ENCODE data around the gene MACO1. TPM values are rescaled to one million over a fixed set of nuclear protein-coding genes. Genes with fewer than 3 reads are reported as not detected.

The MACO1 gene
- total and polyA plus RNA-seq, 9 of the 15 experiments (the other 6 are each of a cell fraction or from before 2014, with no cell fraction given), result 4.6 to 28.4 (median 21.7) TPM

DNA sequence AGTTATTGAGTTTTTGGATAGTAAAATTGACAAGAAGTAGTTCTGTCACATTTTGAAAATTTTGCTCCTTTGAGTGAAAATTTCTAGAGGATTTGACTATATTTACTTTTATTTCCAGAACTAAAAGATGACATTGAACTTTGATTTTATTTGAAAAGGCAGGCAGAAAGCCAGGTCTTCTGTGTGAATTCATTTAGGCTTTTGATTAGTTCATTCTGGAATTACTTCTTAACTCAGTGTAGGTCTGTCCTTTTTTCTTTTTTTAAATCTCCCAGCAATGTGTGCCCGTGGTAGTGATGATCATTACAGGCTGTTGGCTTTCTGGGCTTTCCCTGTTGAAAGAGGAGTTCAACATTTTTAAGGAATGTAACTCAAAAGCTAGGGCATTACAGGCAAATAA is 53.8 kb downstream of the MACO1 start:
- no peaks in the 10 kb centered on the region for H3K9me1 ChIP-seq (ENCODE audit: control insufficient read depth, insufficient read depth, low read length)
- no peak overlapping the region for H3K9ac ChIP-seq (ENCODE audit: insufficient read depth in 1 of 2, low read depth in 2 of 2, low read length in 2 of 2)
- DNase-seq (ENCODE audit: extremely low read depth in 1 of 4, low spot score in 3 of 4), result no peak
- no peak overlapping the region for H3K4me3 ChIP-seq
- WGBS (ENCODE audit: insufficient coverage, low coverage, missing lambda C conversion rate), result 55% methylated on average over 1 of the region's 1 CpG
- no peak overlapping the region for H3K27ac ChIP-seq (ENCODE audit: extremely low read depth, low read depth, low read length)
- H3K4me2 ChIP-seq (ENCODE audit: insufficient read depth, low read length), result no peak overlapping the region
- in situ Hi-C loops (cut with MboI) (no loop called here), intact Hi-C loops (cut with micrococcal nuclease) (no loop called here)
- POLR2A ChIA-PET, result interaction anchor here (0.8 to 2.8 kb wide), 6 partner anchors 8 to 237 kb away, joined by 3 to 10 read pairs (median 4); partner anchors contain the start of gene RSRP1
- H3K4me1 ChIP-seq (replicated peaks in 1 of 2; ENCODE audit: control insufficient read depth in 2 of 2, insufficient read depth in 2 of 2, low read length in 2 of 2), result peaks cover 7 to 28% of the 10 kb centered on the region in 2 experiments; a peak in 3 of 5 replicates
- CTCF ChIA-PET (ENCODE audit: low intra/inter-chr PET ratio), result no interaction called here
- BruUV-seq (replicated peaks), result no TSS peak
- no peaks in the 10 kb centered on the region for H3K27me3 ChIP-seq (ENCODE audit: control insufficient read depth in 2 of 2, insufficient read depth in 2 of 2, low read length in 2 of 2)
- H3K9me3 ChIP-seq (replicated peaks; ENCODE audit: control insufficient read depth, insufficient read depth, low read depth, low read length), result no peaks in the 10 kb centered on the region
- H4K20me1 ChIP-seq (replicated peaks; ENCODE audit: control insufficient read depth, insufficient read depth, low read length), result no peaks in the 10 kb centered on the region
- TF ChIP-seq DEAF1 (CRISPR knock-in tag; IDR thresholded peaks at IDR 0.05) (no peak), ARID1B (IDR thresholded peaks at IDR 0.05) (no peak), RBM17 (IDR thresholded peaks at IDR 0.05; ENCODE audit: borderline replicate concordance, low read depth, low read length) (no peak), ZNF133 (CRISPR knock-in tag; IDR thresholded peaks at IDR 0.05) (no peak), IFI16 (CRISPR knock-in tag; IDR thresholded peaks at IDR 0.05) (no peak), SETDB1 (IDR thresholded peaks at IDR 0.05; ENCODE audit: low read length) (no peak), FOSL1 (tag; conservative IDR thresholded peaks at IDR 0.05) (no peak), KDM5B (IDR thresholded peaks at IDR 0.05; ENCODE audit: insufficient replicate concordance, low read depth, low read length) (no peak), ATF1 (CRISPR knock-in tag; IDR thresholded peaks at IDR 0.05) (no peak), ATF1 (tag; IDR thresholded peaks at IDR 0.05) (no peak), ZNF830 (CRISPR knock-in tag; IDR thresholded peaks at IDR 0.05) (no peak), YBX1 (IDR thresholded peaks at IDR 0.05) (no peak), ZNF785 (CRISPR knock-in tag; IDR thresholded peaks at IDR 0.05) (no peak), SRSF1 (IDR thresholded peaks at IDR 0.05; ENCODE audit: low read depth, low read length) (no peak), NCOA4 (IDR thresholded peaks at IDR 0.05; ENCODE audit: partially characterized antibody) (no peak), DMBX1 (CRISPR knock-in tag; IDR thresholded peaks at IDR 0.05; ENCODE audit: borderline replicate concordance) (no peak), HIVEP1 (CRISPR knock-in tag; IDR thresholded peaks at IDR 0.05) (no peak)
- H3K79me2 ChIP-seq (ENCODE audit: control insufficient read depth, insufficient read depth, low read length), result peaks cover 42% of the 10 kb centered on the region
- no peak for FAIRE-seq
- ATAC-seq, result no peak
- peaks cover 66% of the 10 kb centered on the region for H3K36me3 ChIP-seq (ENCODE audit: control insufficient read depth, insufficient read depth, low read length)
- H2AFZ ChIP-seq (ENCODE audit: low read depth, low read length), result no peak overlapping the region

Data from K562 (cell line).